WTC11 (cell line): ENCODE measurements around the gene ENTR1. TPM values are rescaled to one million over a fixed set of nuclear protein-coding genes. Genes with fewer than 3 reads are reported as not detected.

Source experiments
- ATAC-seq: fragments of 200-7000 bp; cut with Tn5 transposase; 2 replicates; pipeline ENCODE4 v1.10.0; 2021; ENCODE audit warnings: mild to moderate bottlenecking, moderate library complexity
- CTCF ChIA-PET: fragments of 300-600 bp; sonication (Branson Sonifier 250); formaldehyde crosslinking; loops from one replicate; lab custom pipeline; 2021; ENCODE audit warnings: antibody characterized with exemption; lab: Charles Lee
- POLR2A ChIA-PET: fragments of 350-600 bp; sonication (Branson Sonifier 250); formaldehyde crosslinking; loops from one replicate; lab custom pipeline; 2021; ENCODE audit warnings: antibody characterized with exemption; lab: Charles Lee
- DNase-seq: peaks from one replicate; pipeline ENCODE4 v3.0.0; 2021; ENCODE audit warnings: low spot score
- H3K27ac Mint-ChIP-seq: 2 replicates; pipeline ENCODE4 v1.8.0; 2021; ENCODE audit warnings: mixed read lengths
- H3K27me3 Mint-ChIP-seq: 2 replicates; pipeline ENCODE4 v1.8.0; 2021; ENCODE audit warnings: low read depth, mild to moderate bottlenecking, moderate library complexity, mixed read lengths
- H3K36me3 Mint-ChIP-seq: 2 replicates; pipeline ENCODE4 v1.8.0; 2021; ENCODE audit warnings: mixed read lengths
- H3K4me1 Mint-ChIP-seq: 2 replicates; pipeline ENCODE4 v1.8.0; 2022; ENCODE audit warnings: mixed read lengths
- H3K4me3 Mint-ChIP-seq: 2 replicates; pipeline ENCODE4 v1.8.0; 2021; ENCODE audit warnings: mild to moderate bottlenecking, moderate library complexity, mixed read lengths
- H3K9me3 Mint-ChIP-seq: 2 replicates; pipeline ENCODE4 v1.8.0; 2021; ENCODE audit warnings: mixed read lengths
- E2F4 ChIP-seq: sonication (generic); formaldehyde crosslinking; IDR thresholded peaks from 2 replicates; pipeline ENCODE4 v1.8.1; 2022; ENCODE audit warnings: low read depth, mild to moderate bottlenecking, moderate library complexity, missing genetic modification reagents, borderline replicate concordance
- ELF4 ChIP-seq: sonication (generic); formaldehyde crosslinking; IDR thresholded peaks from 2 replicates; pipeline ENCODE4 v1.8.1; 2022; ENCODE audit warnings: low read depth, mild to moderate bottlenecking, moderate library complexity, missing genetic modification reagents
- FOXP4 ChIP-seq: sonication (generic); formaldehyde crosslinking; IDR thresholded peaks from 2 replicates; pipeline ENCODE4 v1.8.0; 2022; ENCODE audit warnings: mild to moderate bottlenecking, missing genetic modification reagents
- OVOL2 ChIP-seq: fragments of 250-450 bp; sonication (Bioruptor Pico); IDR thresholded peaks from 2 replicates; pipeline ENCODE4 v1.9.0; 2021; ENCODE audit warnings: mild to moderate bottlenecking, borderline replicate concordance
- PRDM15 ChIP-seq: sonication (generic); formaldehyde crosslinking; IDR thresholded peaks from 2 replicates; pipeline ENCODE4 v1.8.0; 2022; ENCODE audit warnings: missing genetic modification reagents
- SMAD4 ChIP-seq: sonication (generic); formaldehyde crosslinking; IDR thresholded peaks from 2 replicates; pipeline ENCODE4 v1.8.0; 2022; ENCODE audit warnings: mild to moderate bottlenecking, missing genetic modification reagents
- SP1 ChIP-seq: sonication (generic); formaldehyde crosslinking; conservative IDR thresholded peaks from 2 replicates; pipeline ENCODE4 v1.8.1; 2022; ENCODE audit warnings: missing genetic modification reagents
- TEAD1 ChIP-seq: sonication (generic); formaldehyde crosslinking; IDR thresholded peaks from 2 replicates; pipeline ENCODE4 v1.8.0; 2022; ENCODE audit warnings: mild to moderate bottlenecking, missing genetic modification reagents
- USF1 ChIP-seq: sonication (generic); formaldehyde crosslinking; IDR thresholded peaks from 2 replicates; pipeline ENCODE4 v1.8.0; 2022; ENCODE audit warnings: mild to moderate bottlenecking, missing genetic modification reagents
- ZNF263 ChIP-seq: sonication (generic); formaldehyde crosslinking; IDR thresholded peaks from 2 replicates; pipeline ENCODE4 v1.8.1; 2022; ENCODE audit warnings: low read depth, mild to moderate bottlenecking, moderate library complexity, missing genetic modification reagents
- ZNF317 ChIP-seq: sonication (generic); formaldehyde crosslinking; IDR thresholded peaks from 2 replicates; pipeline ENCODE4 v1.8.1; 2023; ENCODE audit warnings: low read depth, mild to moderate bottlenecking, moderate library complexity, missing genetic modification reagents, borderline replicate concordance
- ZNF423 ChIP-seq: fragments of 250-450 bp; sonication (Bioruptor Pico); IDR thresholded peaks from 2 replicates; pipeline ENCODE4 v2.1.2; 2022; ENCODE audit warnings: mild to moderate bottlenecking, moderate library complexity
- ZSCAN18 ChIP-seq: fragments of 250-450 bp; sonication (Bioruptor Pico); IDR thresholded peaks from 2 replicates; pipeline ENCODE4 v2.1.2; 2022; ENCODE audit warnings: mild to moderate bottlenecking, moderate library complexity
- total RNA-seq: library from RNA; stranded (reverse); gene quantifications from 3 replicates; pipeline ENCODE4 v1.2.3, GENCODE V29; 2021

The ENTR1 gene
- total RNA-seq, 1 experiment from 2014 or later = 140 TPM

- TF ChIP-seq TEAD1 = no peak
- TF ChIP-seq SP1 = no peak
These were observed 27.0 kb upstream of the ENTR1 start (continued) for GRCh38 chr9:136437430-136437829.

GRCh38 chr9:136436055-136436634, 25.7 kb upstream of the ENTR1 start:
- CTCF ChIA-PET = interaction anchor here (1.7 kb wide), 1 partner anchor 73 kb away, joined by 5 read pairs; no protein-coding TSS in a partner anchor
- Mint-ChIP-seq H3K27me3 (no peaks in the 10 kb centered on the region), H3K36me3 (peaks cover 2% of the 10 kb centered on the region), H3K9me3 (no peaks in the 10 kb centered on the region), H3K4me3 (peak overlapping the region; percentile 80; the same call in 1 of the 2 replicates), H3K4me1 (peaks cover 15% of the 10 kb centered on the region), H3K27ac (peak overlapping the region; percentile 91)
- TF ChIP-seq ZNF263 (no peak), ZSCAN18 (CRISPR knock-in tag) (no peak), SMAD4 (CRISPR knock-in tag) (no peak), E2F4 (no peak), USF1 (CRISPR knock-in tag) (no peak), ZNF423 (CRISPR knock-in tag) (no peak), OVOL2 (CRISPR knock-in tag) (no peak)
- DNase-seq = no peak
- POLR2A ChIA-PET = no interaction called here
- no peak for ATAC-seq

- peaks cover 15% of the 10 kb centered on the region for H3K4me1 Mint-ChIP-seq
- ChIA-PET CTCF (interaction anchor here (0.6 to 1.7 kb wide), 3 partner anchors 72 to 349 kb away, joined by 3 to 5 read pairs (median 3); no protein-coding TSS in a partner anchor), POLR2A (no interaction called here)
- no peak overlapping the region for H3K4me3 Mint-ChIP-seq
- peaks cover 2% of the 10 kb centered on the region; the same call in 1 of the 2 replicates for H3K36me3 Mint-ChIP-seq
- no peak overlapping the region for H3K27ac Mint-ChIP-seq
- no peak for ATAC-seq
- no peaks in the 10 kb centered on the region for H3K9me3 Mint-ChIP-seq
- H3K27me3 Mint-ChIP-seq = no peaks in the 10 kb centered on the region
- DNase-seq = no peak
- TF ChIP-seq ZNF317 (CRISPR knock-in tag) (no peak), FOXP4 (CRISPR knock-in tag) (no peak), ELF4 (no peak), PRDM15 (no peak)
These were observed 24.3 kb upstream of the ENTR1 start for GRCh38 chr9:136434580-136435169.
